NT2/D1 (cell line): Measurements from ENCODE around the gene DHDDS.

Experiments
- SUZ12 ChIP-seq: IDR thresholded peaks from 2 replicates; pipeline ENCODE4 v1.6.1; 2011; ENCODE audit not compliant: insufficient read length, insufficient read depth; ENCODE audit errors: extremely low read depth
- YY1 ChIP-seq: IDR thresholded peaks from 2 replicates; pipeline ENCODE4 v1.6.1; 2011; ENCODE audit not compliant: insufficient read length, insufficient read depth
- ZNF274 ChIP-seq: IDR thresholded peaks from 2 replicates; pipeline ENCODE4 v1.6.1; 2011; ENCODE audit warnings: mild to moderate bottlenecking, low read depth, low read length

DNA sequence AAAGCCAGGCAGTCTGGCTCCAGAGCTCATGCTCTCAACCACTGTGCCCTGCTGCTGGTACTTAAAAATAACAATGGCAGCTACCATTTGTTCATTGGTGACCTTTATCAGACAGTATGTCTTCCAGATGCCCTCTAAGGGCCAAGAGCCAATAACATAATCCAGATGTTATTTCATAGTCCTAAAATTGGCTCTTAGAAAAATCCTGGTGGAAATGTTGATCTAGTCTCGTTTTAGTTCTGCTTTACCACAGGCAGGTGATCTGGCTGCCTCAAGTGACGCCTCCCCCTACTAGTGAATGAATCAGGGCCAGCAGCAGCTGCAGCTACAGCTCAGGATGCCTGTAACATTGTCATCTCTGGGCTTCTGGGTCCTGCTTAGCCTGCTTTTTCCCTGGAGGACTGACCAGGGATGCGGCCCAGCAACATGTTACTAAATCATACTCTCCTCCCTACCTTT is 27.5 kb downstream of the DHDDS start:
- TF ChIP-seq ZNF274 (no peak), YY1 (no peak), SUZ12 (no peak)
